Liver (tissue), 9 donors: Measurements from ENCODE around the gene COL20A1. TPM values are rescaled to one million over a fixed set of nuclear protein-coding genes. Genes with fewer than 3 reads are reported as not detected.

Source experiments
- DNase-seq: peaks from one replicate; pipeline ENCODE4 v3.0.0-alpha.2; 2017; ENCODE audit warnings: low spot score
- H3K27ac ChIP-seq, 2 donors: one replicate each; pipeline ENCODE4 v1.7.0; 2013; ENCODE audit warnings: inconsistent platforms in 2 of 2, low read length in 2 of 2, control low read depth in 1 of 2, low read depth in 1 of 2, mild to moderate bottlenecking in 1 of 2
- H3K27me3 ChIP-seq, 4 donors: one replicate each; pipeline versions ENCODE4 v1.6.1 to v1.7.0; 2013; ENCODE audit warnings: low read length in 3 of 4, inconsistent platforms in 1 of 4, mild to moderate bottlenecking in 1 of 4, moderate library complexity in 1 of 4; ENCODE audit not compliant: control insufficient read depth in 4 of 4, insufficient read depth in 4 of 4
- H3K36me3 ChIP-seq, 4 donors: one replicate each; pipeline versions ENCODE4 v1.6.1 to v1.7.0; 2013; ENCODE audit warnings: low read length in 3 of 4, mild to moderate bottlenecking in 3 of 4, low read depth in 1 of 4, moderate library complexity in 1 of 4; ENCODE audit not compliant: control insufficient read depth in 4 of 4, insufficient read depth in 3 of 4
- H3K4me1 ChIP-seq, 4 donors: one replicate each; pipeline versions ENCODE4 v1.6.1 to v1.7.0; 2013; ENCODE audit warnings: low read length in 3 of 4, mild to moderate bottlenecking in 3 of 4, moderate library complexity in 1 of 4; ENCODE audit not compliant: control insufficient read depth in 4 of 4, insufficient read depth in 4 of 4
- H3K4me3 ChIP-seq, 3 donors: one replicate each; pipeline versions ENCODE4 v1.6.1 to v1.7.0; 2013; ENCODE audit warnings: low read length in 3 of 3, control low read depth in 1 of 3, low read depth in 1 of 3, mild to moderate bottlenecking in 1 of 3
- H3K9ac ChIP-seq, 2 donors: one replicate each; pipeline ENCODE4 v1.7.0; 2013; ENCODE audit warnings: low read length in 2 of 2, mild to moderate bottlenecking in 2 of 2, moderate library complexity in 2 of 2, control low read depth in 1 of 2, low read depth in 1 of 2
- H3K9me3 ChIP-seq, 4 donors: one replicate each; pipeline versions ENCODE4 v1.6.1 to v1.7.0; 2013; ENCODE audit warnings: low read length in 3 of 4; ENCODE audit not compliant: control insufficient read depth in 4 of 4
- ATF3 ChIP-seq: IDR thresholded peaks from 2 replicates; pipeline ENCODE4 v1.6.1; 2016; ENCODE audit warnings: antibody characterized with exemption
- EGR1 ChIP-seq, 2 donors: IDR thresholded peaks; 2 replicates each; pipeline ENCODE4 v1.6.1; 2016 to 2018; ENCODE audit warnings: antibody characterized with exemption in 2 of 2, low read depth in 2 of 2
- FOXA1 ChIP-seq: IDR thresholded peaks from 2 replicates; pipeline ENCODE4 v1.6.1; 2016; ENCODE audit warnings: antibody characterized with exemption
- FOXA2 ChIP-seq: IDR thresholded peaks from 2 replicates; pipeline ENCODE4 v1.6.1; 2016; ENCODE audit warnings: antibody characterized with exemption
- GABPA ChIP-seq, 2 donors: IDR thresholded peaks in 1 of 2; conservative IDR thresholded peaks in 1 of 2; 2 replicates each; pipeline ENCODE4 v1.6.1; 2016; ENCODE audit warnings: antibody characterized with exemption in 2 of 2, mild to moderate bottlenecking in 1 of 2, moderate library complexity in 1 of 2
- HNF4A ChIP-seq, 2 donors: conservative IDR thresholded peaks; 2 replicates each; pipeline ENCODE4 v1.6.1; 2016; ENCODE audit warnings: antibody characterized with exemption in 2 of 2, mild to moderate bottlenecking in 2 of 2
- HNF4G ChIP-seq: IDR thresholded peaks from 2 replicates; pipeline ENCODE4 v1.6.1; 2016; ENCODE audit warnings: antibody characterized with exemption
- JUND ChIP-seq, 2 donors: IDR thresholded peaks; 2 replicates each; pipeline ENCODE4 v1.6.1; 2016; ENCODE audit warnings: antibody characterized with exemption in 2 of 2
- NR2F2 ChIP-seq: IDR thresholded peaks from 2 replicates; pipeline ENCODE4 v1.6.1; 2016; ENCODE audit warnings: antibody characterized with exemption
- RAD21 ChIP-seq, 2 donors: IDR thresholded peaks; 2 replicates each; pipeline ENCODE4 v1.6.1; 2016; ENCODE audit warnings: antibody characterized with exemption in 2 of 2, mild to moderate bottlenecking in 2 of 2
- REST ChIP-seq: IDR thresholded peaks from 2 replicates; pipeline ENCODE4 v1.6.1; 2016; ENCODE audit warnings: antibody characterized with exemption, mild to moderate bottlenecking
- RXRA ChIP-seq, 2 donors: IDR thresholded peaks; 2 replicates each; pipeline ENCODE4 v1.6.1; 2017 to 2018; ENCODE audit warnings: antibody characterized with exemption in 2 of 2, mild to moderate bottlenecking in 1 of 2
- SP1 ChIP-seq: IDR thresholded peaks from 2 replicates; pipeline ENCODE4 v1.6.1; 2018; ENCODE audit warnings: antibody characterized with exemption, mild to moderate bottlenecking
- TAF1 ChIP-seq: conservative IDR thresholded peaks from 2 replicates; pipeline ENCODE4 v1.6.1; 2016; ENCODE audit warnings: antibody characterized with exemption, mild to moderate bottlenecking
- YY1 ChIP-seq: IDR thresholded peaks from 2 replicates; pipeline ENCODE4 v1.6.1; 2016; ENCODE audit warnings: antibody characterized with exemption, mild to moderate bottlenecking
- whole genome bisulfite sequencing: extraction: QIAGEN DNeasy Blood & Tissue Kit; methylation state at CpG from one replicate; pipeline ENCODE4 v1.1.7; 2013; 5-methylcytosine and 5-hydroxymethylcytosine counted together
- polyA plus RNA-seq, 2 donors: library from polyadenylated mRNA; stranded (reverse) in 1 of 2; unstranded in 1 of 2; fragments of 200-250 nt in 1 of 2; fragments of >200 nt in 1 of 2; fragmentation: Nextera tagmentation in 1 of 2; extraction: Ambion mirVana in 1 of 2; gene quantifications; one replicate each; pipeline versions ENCODE4 v1.2.1 to v1.2.3, GENCODE V29; 2013 to 2015
- total RNA-seq, 2 donors: library from RNA; depleted of rRNA; stranded (reverse); fragments of >200 nt; gene quantifications; one replicate each; pipeline ENCODE4 v1.2.3, GENCODE V29; 2014
- TF ChIP-seq, protein P1 (sequence below): IDR thresholded peaks from 2 replicates; pipeline ENCODE4 v1.6.1; 2016; ENCODE audit warnings: antibody characterized with exemption
- TF ChIP-seq, protein P2 (sequence below): fragments of 150-350 bp; IDR thresholded peaks from 2 replicates; pipeline ENCODE4 v1.5.1; 2017; ENCODE audit warnings: improper control_type of control experiment, low read depth, low read length; ENCODE audit not compliant: missing input control
- TF ChIP-seq, protein P3 (sequence below): IDR thresholded peaks from 2 replicates; pipeline ENCODE4 v1.6.1; 2016; ENCODE audit warnings: antibody characterized with exemption
- donor health status: healthy.
- donor health status: healthy.
- donor health status: healthy.
- donor health status: healthy.
- donor health status: healthy.

The COL20A1 gene
- total and polyA plus RNA-seq, 4 donors, result not detected

- H3K9ac ChIP-seq, result no peak overlapping the region
- 83% methylated on average over 10 of the region's 10 CpGs for WGBS
- no peak for DNase-seq
- H3K36me3 ChIP-seq, result no peaks in the 10 kb centered on the region
- H3K9me3 ChIP-seq, result no peaks in the 10 kb centered on the region
- no peak overlapping the region for H3K4me3 ChIP-seq
- H3K4me1 ChIP-seq, result no peaks in the 10 kb centered on the region
- no peaks in the 10 kb centered on the region for H3K27me3 ChIP-seq
- no peak overlapping the region for H3K27ac ChIP-seq
- no peak for TF ChIP-seq RXRA (IDR thresholded peaks at IDR 0.05)
- TF ChIP-seq, protein P1, sequence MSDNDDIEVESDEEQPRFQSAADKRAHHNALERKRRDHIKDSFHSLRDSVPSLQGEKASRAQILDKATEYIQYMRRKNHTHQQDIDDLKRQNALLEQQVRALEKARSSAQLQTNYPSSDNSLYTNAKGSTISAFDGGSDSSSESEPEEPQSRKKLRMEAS, result no peak
- TF ChIP-seq JUND (IDR thresholded peaks at IDR 0.05), result no peak
- TF ChIP-seq GABPA (IDR thresholded peaks at IDR 0.05 in 1 of 2, conservative IDR thresholded peaks at IDR 0.05 in 1 of 2), result no peak
- TF ChIP-seq, protein P2, sequence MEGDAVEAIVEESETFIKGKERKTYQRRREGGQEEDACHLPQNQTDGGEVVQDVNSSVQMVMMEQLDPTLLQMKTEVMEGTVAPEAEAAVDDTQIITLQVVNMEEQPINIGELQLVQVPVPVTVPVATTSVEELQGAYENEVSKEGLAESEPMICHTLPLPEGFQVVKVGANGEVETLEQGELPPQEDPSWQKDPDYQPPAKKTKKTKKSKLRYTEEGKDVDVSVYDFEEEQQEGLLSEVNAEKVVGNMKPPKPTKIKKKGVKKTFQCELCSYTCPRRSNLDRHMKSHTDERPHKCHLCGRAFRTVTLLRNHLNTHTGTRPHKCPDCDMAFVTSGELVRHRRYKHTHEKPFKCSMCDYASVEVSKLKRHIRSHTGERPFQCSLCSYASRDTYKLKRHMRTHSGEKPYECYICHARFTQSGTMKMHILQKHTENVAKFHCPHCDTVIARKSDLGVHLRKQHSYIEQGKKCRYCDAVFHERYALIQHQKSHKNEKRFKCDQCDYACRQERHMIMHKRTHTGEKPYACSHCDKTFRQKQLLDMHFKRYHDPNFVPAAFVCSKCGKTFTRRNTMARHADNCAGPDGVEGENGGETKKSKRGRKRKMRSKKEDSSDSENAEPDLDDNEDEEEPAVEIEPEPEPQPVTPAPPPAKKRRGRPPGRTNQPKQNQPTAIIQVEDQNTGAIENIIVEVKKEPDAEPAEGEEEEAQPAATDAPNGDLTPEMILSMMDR, result no peak
- TF ChIP-seq SP1, result no peak
- TF ChIP-seq ATF3, result no peak
- no peak for TF ChIP-seq EGR1 (IDR thresholded peaks at IDR 0.05; ENCODE audit: low read depth in 2 of 2)
- TF ChIP-seq NR2F2, result no peak
- TF ChIP-seq RAD21 (IDR thresholded peaks at IDR 0.05), result no peak
- no peak for TF ChIP-seq FOXA1
- TF ChIP-seq REST, result no peak
- TF ChIP-seq HNF4G, result no peak
- no peak for TF ChIP-seq FOXA2
- TF ChIP-seq TAF1, result no peak
- no peak for TF ChIP-seq HNF4A (conservative IDR thresholded peaks at IDR 0.05)
- TF ChIP-seq YY1, result no peak
Measured at GRCh38 chr20:63325021-63325471, 32.1 kb downstream of the COL20A1 start.

- no peak overlapping the region for H3K4me3 ChIP-seq
- no peaks in the 10 kb centered on the region for H3K27me3 ChIP-seq
- H3K9ac ChIP-seq, result no peak overlapping the region
- no peak for DNase-seq
- H3K27ac ChIP-seq, result no peak overlapping the region
- H3K4me1 ChIP-seq, result no peaks in the 10 kb centered on the region
- WGBS, result 73% methylated on average over 8 of the region's 8 CpGs
- no peaks in the 10 kb centered on the region for H3K9me3 ChIP-seq
- H3K36me3 ChIP-seq, result no peaks in the 10 kb centered on the region
- TF ChIP-seq NR2F2 (no peak), RAD21 (IDR thresholded peaks at IDR 0.05) (no peak), YY1 (no peak), EGR1 (IDR thresholded peaks at IDR 0.05; ENCODE audit: low read depth in 2 of 2) (no peak), HNF4A (conservative IDR thresholded peaks at IDR 0.05) (no peak), JUND (IDR thresholded peaks at IDR 0.05) (no peak), ATF3 (no peak), FOXA1 (no peak)
- TF ChIP-seq, protein P3, sequence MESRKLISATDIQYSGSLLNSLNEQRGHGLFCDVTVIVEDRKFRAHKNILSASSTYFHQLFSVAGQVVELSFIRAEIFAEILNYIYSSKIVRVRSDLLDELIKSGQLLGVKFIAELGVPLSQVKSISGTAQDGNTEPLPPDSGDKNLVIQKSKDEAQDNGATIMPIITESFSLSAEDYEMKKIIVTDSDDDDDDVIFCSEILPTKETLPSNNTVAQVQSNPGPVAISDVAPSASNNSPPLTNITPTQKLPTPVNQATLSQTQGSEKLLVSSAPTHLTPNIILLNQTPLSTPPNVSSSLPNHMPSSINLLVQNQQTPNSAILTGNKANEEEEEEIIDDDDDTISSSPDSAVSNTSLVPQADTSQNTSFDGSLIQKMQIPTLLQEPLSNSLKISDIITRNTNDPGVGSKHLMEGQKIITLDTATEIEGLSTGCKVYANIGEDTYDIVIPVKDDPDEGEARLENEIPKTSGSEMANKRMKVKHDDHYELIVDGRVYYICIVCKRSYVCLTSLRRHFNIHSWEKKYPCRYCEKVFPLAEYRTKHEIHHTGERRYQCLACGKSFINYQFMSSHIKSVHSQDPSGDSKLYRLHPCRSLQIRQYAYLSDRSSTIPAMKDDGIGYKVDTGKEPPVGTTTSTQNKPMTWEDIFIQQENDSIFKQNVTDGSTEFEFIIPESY, result no peak
Measured at GRCh38 chr20:63325554-63326313, 32.7 kb downstream of the COL20A1 start.
